IPS-15b (cell line): Measurements from ENCODE around the gene INPP4A.

ENCODE experiments used
- H3K27me3 ChIP-seq: one replicate; pipeline ENCODE4 v1.6.1; 2013; ENCODE audit warnings: low read length; ENCODE audit not compliant: control insufficient read depth, insufficient read depth
- H3K36me3 ChIP-seq: one replicate; pipeline ENCODE4 v1.6.1; 2013; ENCODE audit warnings: low read length; ENCODE audit not compliant: control insufficient read depth, insufficient read depth
- H3K4me1 ChIP-seq: one replicate; pipeline ENCODE4 v1.6.1; 2013; ENCODE audit warnings: mild to moderate bottlenecking, low read length; ENCODE audit not compliant: control insufficient read depth, insufficient read depth
- H3K4me3 ChIP-seq: one replicate; pipeline ENCODE4 v1.5.1; 2013; ENCODE audit warnings: low read depth, low read length
- H3K9ac ChIP-seq: one replicate; pipeline ENCODE4 v1.6.1; 2013; ENCODE audit warnings: low read depth, mild to moderate bottlenecking, low read length
- H3K9me3 ChIP-seq: one replicate; pipeline ENCODE4 v1.6.1; 2013; ENCODE audit warnings: mild to moderate bottlenecking, low read length; ENCODE audit not compliant: control insufficient read depth, insufficient read depth

INPP4A gene

DNA sequence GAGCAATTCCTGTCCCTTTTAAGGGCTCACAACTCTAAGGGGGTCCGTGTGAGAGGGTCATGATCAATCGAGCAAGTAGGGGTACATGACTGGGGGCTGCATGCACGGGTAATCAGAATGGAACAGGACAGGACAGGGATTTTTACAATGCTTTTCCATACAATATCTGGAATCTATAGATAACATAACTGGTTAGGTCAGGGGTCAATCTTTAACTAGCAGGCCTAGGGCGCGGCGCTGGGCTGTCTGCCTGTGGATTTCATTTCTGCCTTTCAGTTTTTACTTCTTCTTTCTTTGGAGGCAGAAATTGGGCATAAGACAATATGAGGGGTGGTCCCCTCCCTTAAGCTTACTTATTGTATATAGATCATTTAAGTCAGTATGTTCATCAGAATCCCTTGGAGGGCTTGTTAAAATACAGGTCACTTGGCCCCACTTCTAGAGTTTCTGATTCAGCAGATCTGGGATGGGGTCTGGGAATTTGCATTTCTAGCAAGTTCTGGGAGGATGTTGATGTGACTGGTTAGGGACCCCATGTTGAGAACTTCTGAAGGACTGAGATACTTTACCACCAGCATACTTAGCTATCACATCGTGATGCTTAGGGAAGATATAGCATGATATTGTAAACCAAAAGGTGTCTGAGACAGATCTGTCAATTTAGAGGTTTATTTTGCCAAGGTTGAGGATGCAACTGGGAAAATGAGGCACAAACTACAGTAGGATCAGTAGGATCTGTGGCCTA lies 2.8 kb upstream of the INPP4A start:
- Histone ChIP-seq H3K9me3 (no peaks in the 10 kb centered on the region), H3K36me3 (no peaks in the 10 kb centered on the region), H3K4me1 (peaks cover 24% of the 10 kb centered on the region), H3K4me3 (no peak overlapping the region), H3K27me3 (no peaks in the 10 kb centered on the region), H3K9ac (no peak overlapping the region)

DNA sequence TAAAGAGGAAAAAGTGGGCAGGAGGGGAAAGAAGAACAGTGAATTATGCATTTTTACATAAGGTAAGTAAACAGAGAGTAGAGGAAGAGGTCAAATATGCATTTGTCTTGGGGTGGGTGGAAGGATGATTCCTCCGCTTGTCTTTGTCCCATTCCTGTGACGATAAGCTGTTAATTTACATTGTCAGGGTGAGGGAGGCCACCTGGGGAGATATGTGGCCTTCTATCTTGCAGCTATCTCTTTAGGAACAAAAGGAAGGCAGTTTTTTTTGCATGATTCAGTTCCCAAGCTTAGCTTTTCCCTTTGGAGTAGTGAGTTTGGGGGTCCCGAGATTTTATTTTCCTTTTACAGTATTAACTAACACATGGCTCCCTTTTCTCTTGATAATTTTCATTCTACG lies 2.2 kb upstream of the INPP4A start:
- Histone ChIP-seq H3K36me3 (no peaks in the 10 kb centered on the region), H3K9me3 (no peaks in the 10 kb centered on the region), H3K4me3 (no peak overlapping the region), H3K4me1 (peaks cover 22% of the 10 kb centered on the region), H3K27me3 (no peaks in the 10 kb centered on the region), H3K9ac (no peak overlapping the region)

DNA sequence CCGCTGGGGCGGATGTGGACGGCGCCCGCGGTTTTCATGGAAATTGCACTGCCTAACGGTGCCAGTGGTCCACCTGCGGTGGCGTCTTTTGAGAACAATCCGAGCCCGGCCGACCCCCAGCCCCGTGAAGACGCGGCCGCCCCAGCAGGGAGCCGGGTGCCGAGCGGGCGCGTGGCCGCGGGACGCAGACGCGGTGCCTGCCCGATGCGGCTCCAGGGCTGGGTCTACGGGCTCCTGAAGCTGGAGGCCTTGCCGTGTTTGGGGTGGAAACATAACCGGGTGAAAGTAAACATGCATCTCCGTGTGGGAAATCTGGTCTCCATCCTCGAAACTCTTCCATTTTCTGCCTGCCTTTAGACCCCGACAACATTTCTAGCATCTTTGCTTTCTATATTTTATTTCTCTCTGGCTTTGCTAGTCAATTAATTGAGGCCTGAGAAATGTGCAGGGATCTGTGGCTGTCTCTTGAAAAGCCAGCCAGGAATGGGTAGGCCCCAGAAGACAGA lies 572 bp downstream of the INPP4A start:
- H3K4me3 ChIP-seq = peak overlapping the region; percentile 81
- no peaks in the 10 kb centered on the region for H3K36me3 ChIP-seq
- no peaks in the 10 kb centered on the region for H3K27me3 ChIP-seq
- no peaks in the 10 kb centered on the region for H3K9me3 ChIP-seq
- peaks cover 31% of the 10 kb centered on the region for H3K4me1 ChIP-seq
- peak overlapping the region; percentile 61 for H3K9ac ChIP-seq

DNA sequence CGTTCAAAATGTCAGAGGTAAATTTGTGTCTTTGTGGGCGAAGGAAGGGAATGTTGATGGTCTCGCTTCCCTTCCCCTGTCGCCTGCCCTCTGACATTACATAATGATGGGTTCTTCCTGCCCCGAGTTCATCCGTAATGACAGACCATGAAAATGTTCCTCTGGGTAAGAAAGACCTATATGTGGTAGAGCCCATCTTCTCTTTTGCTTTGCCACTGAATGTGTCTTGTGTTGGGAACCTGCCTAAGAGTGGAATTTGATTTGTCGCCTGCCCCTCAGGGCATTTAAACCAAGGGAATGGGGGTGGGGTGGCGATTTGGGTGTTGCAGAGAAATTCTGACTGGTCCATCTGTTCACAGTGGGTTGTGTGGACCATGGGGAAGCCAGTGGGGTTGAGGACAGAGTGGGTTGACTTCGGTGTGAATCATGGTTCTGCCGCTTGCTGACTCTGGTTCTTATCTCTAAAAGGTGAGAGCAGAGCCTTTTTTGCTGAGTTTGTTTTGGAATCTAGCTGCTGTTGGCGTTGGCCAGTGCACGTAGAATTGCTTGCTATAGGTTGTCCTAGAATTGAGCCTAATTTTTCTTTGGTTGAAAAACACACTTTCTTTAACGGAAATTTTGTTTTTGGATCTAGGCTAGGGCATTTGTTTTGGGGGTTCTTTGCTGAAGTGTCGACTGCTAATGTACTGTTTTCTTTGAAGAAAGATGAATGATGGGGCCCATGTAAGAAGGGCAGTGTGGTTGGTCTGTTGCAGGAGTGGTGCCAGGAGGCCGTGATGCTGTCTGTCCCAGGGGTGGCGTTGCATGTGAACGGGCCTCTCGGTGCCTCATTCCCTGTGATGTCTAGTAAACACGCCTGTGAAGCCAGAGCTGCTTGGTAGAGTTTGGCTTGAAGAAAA lies 1.3 kb downstream of the INPP4A start:
- peak overlapping the region; percentile 81 for H3K4me3 ChIP-seq
- peaks cover 35% of the 10 kb centered on the region for H3K4me1 ChIP-seq
- no peaks in the 10 kb centered on the region for H3K9me3 ChIP-seq
- no peaks in the 10 kb centered on the region for H3K36me3 ChIP-seq
- peak overlapping the region; percentile 61 for H3K9ac ChIP-seq
- H3K27me3 ChIP-seq = no peaks in the 10 kb centered on the region

DNA sequence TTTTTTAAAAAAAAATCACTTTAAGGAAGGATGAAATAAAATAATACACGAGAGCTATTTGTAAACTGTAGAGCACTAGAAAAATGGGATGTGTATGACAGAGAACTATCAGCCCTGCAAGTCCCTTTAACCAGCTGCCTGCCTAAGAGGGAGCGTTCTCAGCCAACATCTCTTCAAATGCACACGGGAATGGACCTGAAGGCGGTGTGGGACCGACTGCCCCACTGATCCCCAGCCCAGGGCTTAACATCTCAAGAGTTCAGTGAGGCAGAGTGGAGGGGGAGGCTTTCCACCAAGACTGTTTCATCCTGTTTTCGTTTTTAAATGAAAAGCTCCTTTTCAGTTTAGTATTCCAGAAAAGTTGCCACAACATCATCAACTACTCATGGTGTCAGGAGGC lies 2.2 kb downstream of the INPP4A start:
- H3K36me3 ChIP-seq = no peaks in the 10 kb centered on the region
- no peaks in the 10 kb centered on the region for H3K9me3 ChIP-seq
- no peak overlapping the region for H3K9ac ChIP-seq
- H3K4me1 ChIP-seq = peaks cover 38% of the 10 kb centered on the region
- no peaks in the 10 kb centered on the region for H3K27me3 ChIP-seq
- peak overlapping the region; percentile 81 for H3K4me3 ChIP-seq

DNA sequence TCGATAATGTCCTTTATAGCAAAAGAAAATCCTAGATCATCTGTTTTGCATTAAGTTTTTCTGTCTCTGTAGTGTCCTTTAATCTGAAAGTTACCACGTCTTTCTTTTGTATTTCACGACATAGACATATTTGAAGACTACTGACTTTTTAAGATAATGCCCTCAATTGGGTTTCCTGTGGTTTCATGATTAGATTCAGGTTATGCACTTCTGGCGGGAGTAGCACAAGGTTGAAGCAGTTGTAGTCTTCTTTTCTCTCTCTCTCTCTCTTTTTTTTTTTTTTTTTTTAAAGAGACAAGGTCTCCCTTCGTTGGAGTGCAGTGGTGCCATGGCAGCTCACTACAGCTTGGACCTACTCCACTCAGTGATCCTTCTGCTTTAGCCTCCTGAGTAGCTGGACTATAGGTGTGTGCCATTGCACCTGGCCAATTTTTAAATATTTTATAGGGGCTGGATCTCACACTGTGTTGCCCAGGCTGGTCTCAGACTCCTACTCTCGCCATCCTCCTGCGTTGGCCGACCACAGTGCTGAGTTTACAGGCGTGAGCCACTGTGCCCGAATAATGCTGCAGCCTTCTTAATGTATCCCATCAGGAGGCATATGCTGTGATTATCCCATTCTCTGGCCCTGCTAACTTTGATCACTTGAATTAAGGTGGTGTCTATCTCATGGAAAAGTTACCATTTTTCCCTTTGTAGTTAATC lies 3.9 kb downstream of the INPP4A start:
- no peaks in the 10 kb centered on the region for H3K27me3 ChIP-seq
- peaks cover 38% of the 10 kb centered on the region for H3K4me1 ChIP-seq
- H3K4me3 ChIP-seq = no peak overlapping the region
- H3K36me3 ChIP-seq = no peaks in the 10 kb centered on the region
- H3K9me3 ChIP-seq = no peaks in the 10 kb centered on the region
- no peak overlapping the region for H3K9ac ChIP-seq

DNA sequence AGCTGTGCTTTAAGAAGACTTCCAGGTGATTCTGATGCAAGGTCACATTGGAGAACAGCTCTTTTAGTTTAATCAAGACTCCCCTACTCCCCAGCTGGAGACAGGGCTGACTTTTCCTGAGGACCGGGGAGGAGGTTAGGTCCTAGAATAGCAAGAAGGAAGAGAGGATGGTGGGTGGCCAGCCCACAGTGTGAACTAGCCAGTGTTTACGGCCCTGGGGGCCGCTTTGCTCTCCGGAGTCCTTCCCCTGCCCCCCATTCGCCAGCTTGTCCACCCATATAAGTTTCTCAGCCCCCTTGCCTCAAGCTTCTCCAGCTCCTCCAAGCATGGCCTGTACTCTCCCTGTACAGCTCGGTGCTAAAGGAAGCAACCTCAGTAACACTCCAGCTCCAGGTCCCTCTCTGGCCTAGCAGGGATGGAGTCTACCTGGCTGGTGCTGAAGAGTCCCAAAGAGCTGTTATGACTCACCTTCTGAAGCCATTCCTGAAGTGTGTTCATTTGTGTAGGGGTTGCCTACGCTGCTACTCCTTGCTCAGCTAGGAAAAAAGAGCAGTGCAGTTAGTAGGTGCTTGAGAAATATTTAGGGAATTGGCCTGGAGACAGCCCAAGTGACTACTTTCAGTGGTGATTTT lies 7.9 kb downstream of the INPP4A start:
- no peak overlapping the region for H3K9ac ChIP-seq
- peaks cover 4% of the 10 kb centered on the region for H3K36me3 ChIP-seq
- no peaks in the 10 kb centered on the region for H3K27me3 ChIP-seq
- H3K4me1 ChIP-seq = peaks cover 42% of the 10 kb centered on the region
- no peak overlapping the region for H3K4me3 ChIP-seq
- H3K9me3 ChIP-seq = no peaks in the 10 kb centered on the region

DNA sequence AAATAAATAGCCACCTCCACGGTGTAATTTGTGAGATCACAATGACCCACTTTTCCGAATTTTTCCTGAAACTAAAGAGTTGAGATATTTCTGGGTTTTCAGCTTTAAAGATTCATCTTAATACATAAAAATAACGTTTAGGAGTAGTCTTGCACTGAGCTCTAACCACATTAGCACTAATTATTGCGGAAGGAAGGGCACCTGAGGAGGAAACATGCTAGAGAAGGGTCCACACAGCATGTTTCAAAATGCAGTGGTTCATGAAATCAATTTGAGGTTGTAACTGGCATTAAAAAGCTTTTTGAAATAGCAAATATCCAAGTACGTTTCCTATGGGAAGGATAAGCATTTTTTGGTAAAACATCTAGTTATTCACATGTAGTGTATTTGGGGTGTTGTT lies 8.4 kb downstream of the INPP4A start:
- Histone ChIP-seq H3K9ac (no peak overlapping the region), H3K36me3 (peaks cover 4% of the 10 kb centered on the region), H3K4me1 (peaks cover 42% of the 10 kb centered on the region), H3K27me3 (no peaks in the 10 kb centered on the region), H3K9me3 (no peaks in the 10 kb centered on the region), H3K4me3 (no peak overlapping the region)

DNA sequence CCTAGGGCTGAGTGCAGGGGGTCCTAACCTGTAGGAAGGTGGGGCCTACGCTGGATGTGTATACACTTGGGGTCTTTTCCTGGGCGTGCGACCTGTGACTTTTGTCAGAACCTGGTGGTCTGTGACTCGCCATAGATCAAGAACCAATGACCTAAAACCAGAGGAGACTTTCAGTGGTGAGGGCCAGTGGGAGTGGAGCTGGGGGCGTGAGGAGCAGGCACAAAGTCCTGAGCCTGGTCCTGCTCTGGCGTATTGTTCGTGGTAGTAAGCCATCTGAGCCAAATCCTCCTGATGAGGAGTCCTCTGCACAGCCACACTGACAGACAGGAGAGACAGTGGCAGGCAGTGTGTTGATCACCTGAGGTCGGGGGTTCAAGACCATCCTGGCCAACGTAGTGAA lies 8.9 kb downstream of the INPP4A start:
- Histone ChIP-seq H3K4me3 (no peak overlapping the region), H3K9me3 (no peaks in the 10 kb centered on the region), H3K36me3 (peaks cover 4% of the 10 kb centered on the region), H3K27me3 (no peaks in the 10 kb centered on the region), H3K4me1 (peaks cover 41% of the 10 kb centered on the region), H3K9ac (no peak overlapping the region)

DNA sequence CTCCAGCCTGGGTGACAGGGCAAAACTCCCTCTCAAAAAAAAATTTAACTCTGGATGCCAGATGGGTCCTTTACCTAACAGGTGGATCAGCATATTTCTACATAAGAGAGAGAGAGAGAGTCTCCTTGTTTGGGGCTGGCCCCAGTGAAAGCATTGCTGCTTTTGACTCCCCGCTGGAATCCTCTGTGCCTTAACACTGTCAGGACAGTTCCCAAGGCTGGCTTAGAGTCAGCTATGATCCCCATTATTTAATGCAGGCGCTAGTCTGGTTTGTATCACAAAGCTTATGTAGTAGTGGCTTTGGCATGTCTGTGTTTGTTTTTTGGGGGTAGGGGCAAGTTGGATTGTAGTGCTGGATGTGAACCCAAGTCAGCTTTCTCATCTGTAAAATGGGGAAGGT lies 9.4 kb downstream of the INPP4A start:
- Histone ChIP-seq H3K9ac (peak overlapping the region; percentile 30), H3K27me3 (no peaks in the 10 kb centered on the region), H3K36me3 (peaks cover 8% of the 10 kb centered on the region), H3K9me3 (no peaks in the 10 kb centered on the region), H3K4me3 (peak overlapping the region; percentile 7), H3K4me1 (peaks cover 43% of the 10 kb centered on the region)

DNA sequence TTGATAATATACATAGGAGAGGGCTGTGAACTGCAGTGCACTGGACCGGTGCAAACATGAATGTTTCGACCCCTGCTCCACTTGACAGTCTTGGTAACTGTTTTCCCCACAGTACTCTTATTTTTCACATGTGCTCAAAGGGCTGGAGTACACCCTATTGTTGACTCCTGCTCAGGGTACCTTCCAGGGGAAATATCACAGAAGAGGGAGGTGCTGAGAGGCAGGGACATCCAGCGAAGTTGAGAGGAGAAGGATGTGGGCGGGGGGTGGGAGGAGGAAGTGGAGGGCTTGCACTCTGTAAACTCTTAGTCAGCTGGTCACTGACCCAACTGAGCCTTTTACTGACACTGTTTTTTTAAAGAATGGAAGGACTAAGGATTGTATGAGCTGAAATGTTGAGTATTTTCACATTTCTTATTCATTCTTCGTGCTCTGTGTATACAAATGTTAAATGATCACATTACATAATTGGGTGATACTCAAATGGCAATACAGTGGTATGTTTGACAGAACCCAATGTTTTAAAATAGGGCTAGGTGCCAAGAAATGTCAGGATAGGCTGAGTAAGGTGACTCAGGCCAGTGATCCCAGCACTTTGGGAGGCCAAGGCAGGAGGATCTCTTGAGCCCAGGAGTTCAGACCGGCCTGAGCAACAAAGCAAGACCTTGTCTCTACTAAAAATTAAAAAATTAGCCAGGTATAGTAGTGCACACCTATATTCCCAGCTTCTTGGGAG lies 10.0 kb downstream of the INPP4A start:
- no peaks in the 10 kb centered on the region for H3K9me3 ChIP-seq
- H3K36me3 ChIP-seq = peaks cover 8% of the 10 kb centered on the region
- peak overlapping the region; percentile 30 for H3K9ac ChIP-seq
- no peaks in the 10 kb centered on the region for H3K27me3 ChIP-seq
- peak overlapping the region; percentile 7 for H3K4me3 ChIP-seq
- H3K4me1 ChIP-seq = peaks cover 39% of the 10 kb centered on the region
